GM12878 (cell line): ENCODE results near the gene S100A14. TPM values are rescaled to one million over a fixed set of nuclear protein-coding genes. Genes with fewer than 3 reads are reported as not detected.

Experiments used
- ATAC-seq: fragments of 200-7000 bp; cut with Tn5 transposase; 3 replicates; pipeline ENCODE4 v1.9.1; 2020; ENCODE audit warnings: mild to moderate bottlenecking, moderate library complexity
- BruUV-seq: library from RNA; stranded (reverse); fragments of 400-500 nt; replicated peaks from 2 replicates; lab custom pipeline; 2021; lab: Mats Ljungman, UMichigan
- CTCF ChIA-PET: fragments of 300-600 bp; sonication (Branson Sonifier 250); formaldehyde crosslinking; extraction: SDS; loops from one replicate; lab custom pipeline; 2021; ENCODE audit warnings: inconsistent platforms; lab: Yijun Ruan, JAX
- POLR2A ChIA-PET: fragments of 350-600 bp; formaldehyde crosslinking; extraction: SDS; loops from one replicate; lab custom pipeline; 2021; ENCODE audit warnings: inconsistent platforms; lab: Charles Lee
- RAD21 ChIA-PET: fragments of 300-600 bp; sonication (Branson Sonifier 250); formaldehyde crosslinking; loops from one replicate; lab custom pipeline; 2023; ENCODE audit warnings: antibody characterized with exemption; ENCODE audit not compliant: unreplicated experiment; lab: Charles Lee
- SMC1A ChIA-PET: fragments of 300-600 bp; sonication (Branson Sonifier 250); formaldehyde crosslinking; loops from one replicate; lab custom pipeline; 2023; ENCODE audit not compliant: unreplicated experiment, uncharacterized antibody; lab: Charles Lee
- DNase-seq: peaks from one replicate; pipeline ENCODE4 v3.0.0-alpha.2; 2011; ENCODE audit warnings: low read depth, low spot score
- FAIRE-seq: peaks from 3 replicates; lab custom pipeline; 2011; peaks lifted over from hg19 to GRCh38; lab: Jason Lieb, UNC
- H2AFZ ChIP-seq: 2 replicates; pipeline ENCODE4 v1.6.0; 2011; ENCODE audit warnings: low read depth, low read length, control low read depth; ENCODE audit not compliant: control insufficient read depth
- H3K27ac ChIP-seq: 2 replicates; pipeline ENCODE4 v1.5.1; 2011; ENCODE audit warnings: control low read depth; ENCODE audit not compliant: control insufficient read depth, insufficient read depth
- H3K27me3 ChIP-seq, 2 experiments: replicated peaks in 1 of 2; 2 replicates each; pipeline versions ENCODE4 v1.6.0 to v1.6.1; 2011; ENCODE audit warnings: low read length in 1 of 2; ENCODE audit not compliant: control insufficient read depth in 2 of 2, insufficient read depth in 2 of 2
- H3K36me3 ChIP-seq, 2 experiments: 2 replicates each; pipeline ENCODE4 v1.5.1; 2011; ENCODE audit warnings: low read length in 1 of 2; ENCODE audit not compliant: control insufficient read depth in 2 of 2, insufficient read depth in 2 of 2
- H3K4me1 ChIP-seq: 2 replicates; pipeline ENCODE4 v1.6.1; 2011; ENCODE audit warnings: mild to moderate bottlenecking, low read length, moderate library complexity, mixed read lengths; ENCODE audit not compliant: control insufficient read depth, insufficient read depth
- H3K4me2 ChIP-seq: 2 replicates; pipeline ENCODE4 v1.6.0; 2011; ENCODE audit warnings: control low read depth; ENCODE audit not compliant: control insufficient read depth, insufficient read depth
- H3K4me3 ChIP-seq: fragments of 200-600 bp; sonication (generic); 2 replicates; pipeline ENCODE4 v1.5.1; 2016
- H3K79me2 ChIP-seq: 2 replicates; pipeline ENCODE4 v1.6.0; 2011; ENCODE audit warnings: low read length; ENCODE audit not compliant: control insufficient read depth, insufficient read depth
- H3K9ac ChIP-seq: 2 replicates; pipeline ENCODE4 v1.8.0; 2011; ENCODE audit warnings: low read length, control low read depth, mixed read lengths; ENCODE audit not compliant: control insufficient read depth, insufficient read depth
- H3K9me3 ChIP-seq: replicated peaks from 3 replicates; pipeline ENCODE4 v1.5.1; 2011; ENCODE audit warnings: mild to moderate bottlenecking, low read length; ENCODE audit not compliant: control insufficient read depth, insufficient read depth
- H4K20me1 ChIP-seq: 2 replicates; pipeline ENCODE4 v1.6.0; 2011; ENCODE audit not compliant: control insufficient read depth, insufficient read depth
- BCL3 ChIP-seq: IDR thresholded peaks from 2 replicates; pipeline ENCODE4 v1.6.1; 2011; ENCODE audit warnings: borderline replicate concordance, low read depth, mild to moderate bottlenecking, moderate library complexity, low read length; ENCODE audit not compliant: insufficient read depth, poor library complexity, severe bottlenecking
- BRCA1 ChIP-seq: IDR thresholded peaks from 2 replicates; pipeline ENCODE4 v1.6.1; 2011; ENCODE audit warnings: low read depth, low read length, improper control_type of control experiment
- CHD1 ChIP-seq: IDR thresholded peaks from 2 replicates; pipeline ENCODE4 v1.6.1; 2012; ENCODE audit warnings: low read depth, low read length, improper control_type of control experiment
- CHD4 ChIP-seq: fragments of 200-600 bp; sonication (generic); IDR thresholded peaks from 2 replicates; pipeline ENCODE4 v1.6.1; 2016; ENCODE audit warnings: mild to moderate bottlenecking
- E4F1 ChIP-seq: fragments of 450-650 bp; IDR thresholded peaks from 2 replicates; pipeline ENCODE4 v1.6.1; 2018; ENCODE audit warnings: borderline replicate concordance, mild to moderate bottlenecking; ENCODE audit not compliant: partially characterized antibody
- EGR1 ChIP-seq, 2 experiments: IDR thresholded peaks; 1 replicate in 1 of 2; 2 replicates in 1 of 2; pipeline ENCODE4 v1.6.1; 2011 to 2012; ENCODE audit warnings: low read depth in 2 of 2, low read length in 2 of 2, borderline replicate concordance in 1 of 2, mild to moderate bottlenecking in 1 of 2, moderate library complexity in 1 of 2
- FOXK2 ChIP-seq: fragments of 450-650 bp; IDR thresholded peaks from 2 replicates; pipeline ENCODE4 v1.6.1; 2017; ENCODE audit warnings: mild to moderate bottlenecking, moderate library complexity
- IKZF2 ChIP-seq, 2 experiments: fragments of 450-650 bp; IDR thresholded peaks; 2 replicates each; pipeline ENCODE4 v1.6.1; 2017; ENCODE audit warnings: mild to moderate bottlenecking in 2 of 2, moderate library complexity in 2 of 2
- JUNB ChIP-seq: IDR thresholded peaks from 2 replicates; pipeline ENCODE4 v1.6.1; 2016; ENCODE audit warnings: antibody characterized with exemption, mild to moderate bottlenecking
- KAT2A ChIP-seq: conservative IDR thresholded peaks from 2 replicates; pipeline ENCODE4 v1.6.1; 2011; ENCODE audit warnings: low read depth, low read length; ENCODE audit not compliant: control insufficient read depth
- LARP7 ChIP-seq: fragments of 450-650 bp; IDR thresholded peaks from 2 replicates; pipeline ENCODE4 v1.6.1; 2017; ENCODE audit warnings: mild to moderate bottlenecking
- MEF2B ChIP-seq: fragments of 450-650 bp; IDR thresholded peaks from 2 replicates; pipeline ENCODE4 v1.6.1; 2018; ENCODE audit warnings: mild to moderate bottlenecking, moderate library complexity; ENCODE audit not compliant: partially characterized antibody, poor library complexity, severe bottlenecking
- NKRF ChIP-seq: fragments of 450-650 bp; conservative IDR thresholded peaks from 2 replicates; pipeline ENCODE4 v1.6.1; 2017; ENCODE audit warnings: mild to moderate bottlenecking, moderate library complexity
- NR2F1 ChIP-seq: fragments of 450-650 bp; conservative IDR thresholded peaks from 2 replicates; pipeline ENCODE4 v1.6.1; 2017; ENCODE audit warnings: mild to moderate bottlenecking
- RBBP5 ChIP-seq: fragments of 200-600 bp; sonication (generic); conservative IDR thresholded peaks from 2 replicates; pipeline ENCODE4 v1.6.1; 2016
- SMC3 ChIP-seq: IDR thresholded peaks from 2 replicates; pipeline ENCODE4 v1.6.1; 2011; ENCODE audit warnings: low read length, improper control_type of control experiment, borderline replicate concordance
- STAT1 ChIP-seq: fragments of 450-650 bp; conservative IDR thresholded peaks from 2 replicates; pipeline ENCODE4 v1.6.1; 2014; ENCODE audit warnings: antibody characterized with exemption, mild to moderate bottlenecking
- WRNIP1 ChIP-seq: IDR thresholded peaks from 2 replicates; pipeline ENCODE4 v1.6.1; 2011; ENCODE audit warnings: low read depth, low read length, improper control_type of control experiment, borderline replicate concordance
- YY1 ChIP-seq: IDR thresholded peaks from 2 replicates; pipeline ENCODE4 v1.6.1; 2011; ENCODE audit warnings: low read depth, mild to moderate bottlenecking, low read length
- ZNF384 ChIP-seq: IDR thresholded peaks from 2 replicates; pipeline ENCODE4 v1.6.1; 2012; ENCODE audit warnings: low read depth, mild to moderate bottlenecking, low read length, improper control_type of control experiment, borderline replicate concordance
- WGBS: methylation state at CpG from one replicate; pipeline ENCODE4 v1.1.6; 2016; ENCODE audit warnings: low lambda C conversion rate; ENCODE audit not compliant: insufficient replicate concordance, insufficient coverage; ENCODE audit errors: missing lambda C conversion rate; 5-methylcytosine and 5-hydroxymethylcytosine counted together
- in situ Hi-C: fragments of 300-500 bp; cut with MboI; formaldehyde crosslinking; loops from 9 replicates; pipeline ENCODE4 v1.14.3; 2018; ENCODE audit warnings: mixed read lengths
- intact Hi-C: fragments of 100-400 bp; cut with micrococcal nuclease; formaldehyde crosslinking; loops from one replicate; pipeline ENCODE4 v1.14.2; 2022; ENCODE audit not compliant: unreplicated experiment
- polyA plus RNA-seq, 11 experiments: library from polyadenylated mRNA; depleted of rRNA in 4 of 11; unstranded in 6 of 11; stranded (reverse) in 5 of 11; fragments of >200 nt; fragmentation: Nextera tagmentation in 4 of 11; fragmentation: Illumina TruSeq in 1 of 11; extraction: Ambion mirVana in 4 of 11; extraction: Trizol in 1 of 11; gene quantifications; 1 replicate in 1 of 11; 2 replicates in 10 of 11; pipeline versions ENCODE4 v1.2.1 to v1.2.3, GENCODE V29; 2011 to 2016; ENCODE audit warnings: inconsistent platforms in 2 of 11, missing spikeins in 2 of 11, low read depth in 1 of 11
- total RNA-seq, 4 experiments: library from RNA; depleted of rRNA in 3 of 4; stranded (reverse); fragments of >200 nt in 3 of 4; fragmentation: Illumina TruSeq in 1 of 4; extraction: Trizol in 1 of 4; gene quantifications; 2 replicates each; pipeline versions ENCODE4 v1.2.1 to v1.2.3, GENCODE V29; 2013 to 2021

S100A14 gene
- total and polyA plus RNA-seq, 10 of the 15 experiments (the other 5 are each of a cell fraction or from before 2014, with no cell fraction given), result 0.20 to 0.77 (median 0.45) TPM; not detected in 4

GRCh38 chr1:153607381-153607780 is 8.7 kb downstream of the S100A14 start (continued):
- no peak for TF ChIP-seq E4F1
- no peak for TF ChIP-seq NKRF
- no peak for TF ChIP-seq IKZF2 (IDR thresholded peaks at IDR 0.05)
- TF ChIP-seq CHD4, result no peak
- no peak for TF ChIP-seq WRNIP1
- no peak for TF ChIP-seq STAT1
- no peak for TF ChIP-seq CHD1
- no peak for TF ChIP-seq NR2F1

- H3K4me3 ChIP-seq, result no peak overlapping the region
- WGBS, result 74% methylated on average over 10 of the region's 11 CpGs
- no peak for ATAC-seq
- H3K9me3 ChIP-seq, result no peaks in the 10 kb centered on the region
- BruUV-seq, result no TSS peak
- intact Hi-C loops, result no loop called here
- CTCF ChIA-PET, result interaction anchor here (1.1 kb wide), 1 partner anchor 12 kb away, joined by 3 read pairs; no protein-coding TSS in a partner anchor
- DNase-seq, result no peak
- H3K27me3 ChIP-seq, result no peaks in the 10 kb centered on the region
- H3K36me3 ChIP-seq, result no peaks in the 10 kb centered on the region
- RAD21 ChIA-PET, result interaction anchor here (0.7 kb wide), 1 partner anchor 32 kb away, joined by 3 read pairs; no protein-coding TSS in a partner anchor
- no peaks in the 10 kb centered on the region for H3K79me2 ChIP-seq
- no peak overlapping the region for H3K4me2 ChIP-seq
- no peaks in the 10 kb centered on the region for H3K4me1 ChIP-seq
- H3K27ac ChIP-seq, result no peak overlapping the region
- SMC1A ChIA-PET, result interaction anchor here (1.2 to 3.6 kb wide), 2 partner anchors 12 to 21 kb away, joined by 4 to 10 read pairs; partner anchors contain the start of gene S100A13
- no peaks in the 10 kb centered on the region for H4K20me1 ChIP-seq
- POLR2A ChIA-PET, result interaction anchor here (0.6 to 1.2 kb wide), 2 partner anchors 9 to 123 kb away, joined by 4 read pairs; no protein-coding TSS in a partner anchor
- H3K9ac ChIP-seq, result no peak overlapping the region
- H2AFZ ChIP-seq, result no peak overlapping the region
- FAIRE-seq, result no peak
- in situ Hi-C loops, result no loop called here
- TF ChIP-seq RBBP5 (no peak), BRCA1 (no peak), KAT2A (no peak), MEF2B (no peak), EGR1 (IDR thresholded peaks at IDR 0.05; ENCODE audit: borderline replicate concordance in 1 of 2, low read depth in 2 of 2, low read length in 2 of 2) (no peak), YY1 (no peak), SMC3 (no peak), JUNB (no peak), BCL3 (no peak), LARP7 (no peak), FOXK2 (no peak), ZNF384 (no peak)
Measured at GRCh38 chr1:153606194-153606593, 9.9 kb downstream of the S100A14 start.
